SU-DHL-6 (cell line): ENCODE data around the gene PPP2R3C.
"Not testable (repeated sequence)": the region's sequence is repeated elsewhere in the genome, so short reads cannot be mapped to it uniquely, and the experiment has no call there.

Experiments used
- H2AFZ ChIP-seq: fragments of 200-600 bp; sonication (generic); 2 replicates; pipeline ENCODE4 v1.6.1; 2014; ENCODE audit warnings: low read depth, mild to moderate bottlenecking, moderate library complexity, mixed read lengths, antibody characterized with exemption, low read length; ENCODE audit not compliant: severe bottlenecking
- H3F3A ChIP-seq: fragments of 200-600 bp; shearing (Covaris generic); 2 replicates; pipeline ENCODE4 v1.6.0; 2016; ENCODE audit warnings: antibody characterized with exemption, mild to moderate bottlenecking; ENCODE audit not compliant: insufficient read depth
- H3K27ac ChIP-seq: fragments of 200-600 bp; sonication (generic); 2 replicates; pipeline ENCODE4 v1.5.1; 2016; ENCODE audit warnings: low read depth, mild to moderate bottlenecking, low read length, moderate library complexity, mixed read lengths
- H3K27me3 ChIP-seq: fragments of 200-600 bp; sonication (generic), shearing (Covaris generic); 2 replicates; pipeline ENCODE4 v1.6.0; 2014; ENCODE audit warnings: mild to moderate bottlenecking, low read length
- H3K36me3 ChIP-seq: fragments of 200-600 bp; sonication (generic); 2 replicates; pipeline ENCODE4 v1.6.1; 2014; ENCODE audit warnings: mild to moderate bottlenecking, low read length, mixed read lengths
- H3K4me2 ChIP-seq: fragments of 300-600, 200-600 bp; shearing (Covaris generic), sonication (generic); 2 replicates; pipeline ENCODE4 v1.6.0; 2014; ENCODE audit warnings: low read length, low read depth, mild to moderate bottlenecking; ENCODE audit not compliant: poor library complexity, severe bottlenecking
- H3K4me3 ChIP-seq: fragments of 200-600 bp; sonication (generic); 2 replicates; pipeline ENCODE4 v1.5.1; 2014; ENCODE audit warnings: antibody characterized with exemption, low read length, mild to moderate bottlenecking, mixed read lengths; ENCODE audit not compliant: insufficient read depth, poor library complexity, severe bottlenecking
- H3K79me2 ChIP-seq: fragments of 200-600 bp; sonication (generic); 2 replicates; pipeline ENCODE4 v1.6.1; 2014; ENCODE audit warnings: mild to moderate bottlenecking, low read length, moderate library complexity; ENCODE audit not compliant: insufficient read depth
- H3K9ac ChIP-seq: fragments of 200-600 bp; sonication (generic); 2 replicates; pipeline ENCODE4 v1.7.0; 2014; ENCODE audit warnings: mild to moderate bottlenecking, low read length
- H3K9me2 ChIP-seq: fragments of 200-600 bp; sonication (generic); replicated peaks from 2 replicates; pipeline ENCODE4 v1.6.1; 2014; ENCODE audit warnings: low read length; ENCODE audit not compliant: insufficient read depth
- H3K9me3 ChIP-seq: fragments of 200-600 bp; sonication (generic); 2 replicates; pipeline ENCODE4 v1.6.1; 2014; ENCODE audit warnings: low read length, mixed read lengths; ENCODE audit not compliant: insufficient read depth
- H4K20me1 ChIP-seq: fragments of 200-600 bp; sonication (generic); 2 replicates; pipeline ENCODE4 v1.6.1; 2014; ENCODE audit warnings: low read depth, mild to moderate bottlenecking, antibody characterized with exemption, low read length, moderate library complexity, mixed read lengths
- CTCF ChIP-seq: fragments of 200-600 bp; sonication (generic); IDR thresholded peaks from one replicate; pipeline ENCODE4 v1.5.1; 2017; ENCODE audit warnings: antibody characterized with exemption, mild to moderate bottlenecking, low read length, moderate library complexity; ENCODE audit not compliant: insufficient read depth, poor library complexity, severe bottlenecking
- EZH2phosphoT487 ChIP-seq: fragments of 200-600 bp; sonication (generic), shearing (Covaris generic); conservative IDR thresholded peaks from 2 replicates; pipeline ENCODE4 v1.6.1; 2018; ENCODE audit warnings: mild to moderate bottlenecking, antibody characterized with exemption, low read length, moderate library complexity, mixed read lengths

The PPP2R3C gene

GRCh38 chr14:35044939-35045797 lies 76.6 kb downstream of the PPP2R3C start:
- peak overlapping the region; percentile 82 for H3K27ac ChIP-seq
- H4K20me1 ChIP-seq, result no peaks in the 10 kb centered on the region
- no peaks in the 10 kb centered on the region for H3K27me3 ChIP-seq
- peak overlapping the region; percentile 93 for H3K4me2 ChIP-seq
- no peak for TF ChIP-seq CTCF
- no peak for TF ChIP-seq EZH2phosphoT487
- no peaks in the 10 kb centered on the region for H3K9me3 ChIP-seq
- peak overlapping the region; percentile 70 for H3K9ac ChIP-seq
- H3K79me2 ChIP-seq, result no peaks in the 10 kb centered on the region; the same call in 1 of the 2 replicates
- no peaks in the 10 kb centered on the region for H3K36me3 ChIP-seq
- peaks cover 26% of the 10 kb centered on the region for H3F3A ChIP-seq
- H3K9me2 ChIP-seq, result no peaks in the 10 kb centered on the region
- H2AFZ ChIP-seq, result peak overlapping the region; percentile 96
- H3K4me3 ChIP-seq, result peak overlapping the region; percentile 81

- TF ChIP-seq CTCF, result no peak
- no peak for TF ChIP-seq EZH2phosphoT487
- H3K27ac ChIP-seq, result no peak overlapping the region
Measured at GRCh38 chr14:35043046-35043445, 78.7 kb downstream of the PPP2R3C start.

GRCh38 chr14:35042632-35043031 lies 79.2 kb downstream of the PPP2R3C start:
- H3K9ac ChIP-seq, result no peak overlapping the region

More at GRCh38 chr14:35043046-35043445, 78.7 kb downstream of the PPP2R3C start:
- Histone ChIP-seq H3K4me2 (no peak overlapping the region), H3K79me2 (no peaks in the 10 kb centered on the region; the same call in 1 of the 2 replicates), H3K9ac (no peak overlapping the region), H3K4me3 (no peak overlapping the region), H3K9me2 (no peaks in the 10 kb centered on the region), H2AFZ (no peak overlapping the region), H3K36me3 (no peaks in the 10 kb centered on the region), H3F3A (peaks cover 28% of the 10 kb centered on the region), H4K20me1 (no peaks in the 10 kb centered on the region), H3K9me3 (no peaks in the 10 kb centered on the region), H3K27me3 (no peaks in the 10 kb centered on the region)

GRCh38 chr14:35038312-35038711 lies 83.5 kb downstream of the PPP2R3C start:
- H3K27me3 ChIP-seq, H3K36me3 ChIP-seq, H3K4me2 ChIP-seq, H3K27ac ChIP-seq, H3K9me2 ChIP-seq, H4K20me1 ChIP-seq, H3K9me3 ChIP-seq, H3K4me3 ChIP-seq, H2AFZ ChIP-seq, H3K9ac ChIP-seq, H3K79me2 ChIP-seq: not testable (repeated sequence)
- peaks cover 14% of the 10 kb centered on the region for H3F3A ChIP-seq

More at GRCh38 chr14:35042632-35043031, 79.2 kb downstream of the PPP2R3C start:
- Histone ChIP-seq H3K27me3 (no peaks in the 10 kb centered on the region), H4K20me1 (no peaks in the 10 kb centered on the region), H3K9me3 (no peaks in the 10 kb centered on the region), H3K9me2 (no peaks in the 10 kb centered on the region), H3K4me3 (no peak overlapping the region), H3K36me3 (no peaks in the 10 kb centered on the region), H3K27ac (no peak overlapping the region), H3K79me2 (no peaks in the 10 kb centered on the region; the same call in 1 of the 2 replicates), H3F3A (peaks cover 30% of the 10 kb centered on the region), H3K4me2 (no peak overlapping the region), H2AFZ (no peak overlapping the region)
- TF ChIP-seq EZH2phosphoT487 (no peak), CTCF (no peak)
